IPS-20b (cell line): Measurements from ENCODE around the gene PRR13.

Experiments used
- H3K27ac ChIP-seq: one replicate; pipeline ENCODE4 v1.5.1; 2013; ENCODE audit warnings: low read length
- H3K27me3 ChIP-seq: 2 replicates; pipeline ENCODE4 v1.6.1; 2013; ENCODE audit warnings: mild to moderate bottlenecking, low read length, inconsistent platforms; ENCODE audit not compliant: insufficient read depth
- H3K36me3 ChIP-seq: 2 replicates; pipeline ENCODE4 v1.6.1; 2013; ENCODE audit warnings: low read depth, mild to moderate bottlenecking, inconsistent platforms, low read length, moderate library complexity; ENCODE audit not compliant: insufficient read depth
- H3K4me1 ChIP-seq: 2 replicates; pipeline ENCODE4 v1.6.1; 2013; ENCODE audit warnings: mild to moderate bottlenecking, control low read depth, inconsistent platforms, low read length, moderate library complexity; ENCODE audit not compliant: insufficient read depth
- H3K4me3 ChIP-seq: 2 replicates; pipeline ENCODE4 v1.5.1; 2013; ENCODE audit warnings: mild to moderate bottlenecking, low read length, inconsistent platforms
- H3K9ac ChIP-seq: 2 replicates; pipeline ENCODE4 v1.6.1; 2013; ENCODE audit warnings: low read depth, mild to moderate bottlenecking, inconsistent platforms, low read length, moderate library complexity
- H3K9me3 ChIP-seq: 2 replicates; pipeline ENCODE4 v1.6.1; 2013; ENCODE audit warnings: mild to moderate bottlenecking, low read depth, low read length, inconsistent platforms; ENCODE audit not compliant: insufficient read depth

Gene PRR13

GRCh38 chr12:53485955-53486735, 44.6 kb downstream of the PRR13 start:
- H3K9ac ChIP-seq = no peak overlapping the region
- H3K27ac ChIP-seq = no peak overlapping the region
- no peak overlapping the region for H3K4me3 ChIP-seq
- H3K4me1 ChIP-seq = no peaks in the 10 kb centered on the region
- no peaks in the 10 kb centered on the region for H3K27me3 ChIP-seq
- H3K36me3 ChIP-seq = peaks cover 65% of the 10 kb centered on the region
- H3K9me3 ChIP-seq = no peaks in the 10 kb centered on the region

- H3K4me1 ChIP-seq = 0 out of 2 replicates have a peak, but pooled peaks cover under 1% of the 10 kb centered on the region
- no peak overlapping the region for H3K4me3 ChIP-seq
- H3K9me3 ChIP-seq = no peaks in the 10 kb centered on the region
- no peak overlapping the region for H3K27ac ChIP-seq
- no peak overlapping the region for H3K9ac ChIP-seq
- H3K36me3 ChIP-seq = peaks cover 58% of the 10 kb centered on the region
- no peaks in the 10 kb centered on the region for H3K27me3 ChIP-seq
These were observed 45.4 kb downstream of the PRR13 start for GRCh38 chr12:53486736-53487487.

- Histone ChIP-seq H3K27ac (no peak overlapping the region), H3K4me3 (no peak overlapping the region), H3K9me3 (no peaks in the 10 kb centered on the region), H3K27me3 (no peaks in the 10 kb centered on the region), H3K4me1 (peaks cover 15% of the 10 kb centered on the region; the same call in 1 of the 2 replicates), H3K9ac (no peak overlapping the region), H3K36me3 (peaks cover 35% of the 10 kb centered on the region)
These were observed 47.8 kb downstream of the PRR13 start for GRCh38 chr12:53489242-53489864.

GRCh38 chr12:53492188-53492587, 50.7 kb downstream of the PRR13 start:
- H3K4me1 ChIP-seq = peaks cover 26% of the 10 kb centered on the region; the same call in 1 of the 2 replicates
- no peaks in the 10 kb centered on the region for H3K27me3 ChIP-seq
- no peak overlapping the region for H3K27ac ChIP-seq
- H3K36me3 ChIP-seq = peaks cover 7% of the 10 kb centered on the region; the same call in 1 of the 2 replicates
- H3K9ac ChIP-seq = peak overlapping the region; percentile 67; the same call in 1 of the 2 replicates
- H3K9me3 ChIP-seq = no peaks in the 10 kb centered on the region
- H3K4me3 ChIP-seq = peak overlapping the region; percentile 74

DNA sequence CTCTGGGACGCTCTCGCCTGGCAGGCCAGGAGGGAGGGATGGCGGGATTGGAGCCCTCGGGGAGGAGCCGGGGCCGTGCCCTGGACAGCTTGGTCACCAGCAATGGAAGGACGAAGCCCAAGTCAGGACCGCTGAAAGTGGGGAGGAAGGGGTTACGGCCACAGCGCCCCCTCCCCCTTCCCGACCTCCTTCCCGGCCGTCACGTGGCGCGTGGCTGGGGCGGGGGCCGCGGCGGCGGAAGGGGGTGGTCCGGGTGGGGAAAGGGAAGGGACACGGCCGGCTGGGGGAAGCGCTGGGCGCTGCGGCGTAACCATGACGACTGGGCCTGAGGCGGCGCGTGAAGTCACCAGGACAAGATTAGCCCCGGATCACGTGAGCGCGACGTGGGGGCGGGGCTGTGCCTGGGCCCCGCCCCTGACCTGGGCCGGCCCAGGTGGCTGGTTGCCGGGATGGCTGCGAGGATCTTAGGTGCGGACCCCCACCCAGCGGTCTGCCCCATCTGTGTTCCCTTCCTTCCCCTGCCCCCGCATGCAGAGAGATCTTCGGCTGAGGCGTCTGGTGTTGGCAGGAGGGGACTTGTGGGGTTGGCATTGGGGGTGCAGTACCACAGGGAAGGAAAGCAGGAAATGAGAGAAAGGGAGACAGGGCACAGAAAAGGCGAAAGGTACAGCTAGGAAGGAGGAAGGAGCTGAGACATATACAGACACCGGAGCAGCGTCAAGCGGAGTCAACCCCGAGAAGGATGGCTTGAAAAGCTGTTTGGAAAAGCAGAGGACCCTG, 51.5 kb downstream of the PRR13 start:
- peak overlapping the region; percentile 59 for H3K27ac ChIP-seq
- H3K36me3 ChIP-seq = no peaks in the 10 kb centered on the region
- peaks cover 29% of the 10 kb centered on the region; the same call in 1 of the 2 replicates for H3K4me1 ChIP-seq
- H3K27me3 ChIP-seq = no peaks in the 10 kb centered on the region
- H3K9me3 ChIP-seq = no peaks in the 10 kb centered on the region
- peak overlapping the region; percentile 77 for H3K9ac ChIP-seq
- H3K4me3 ChIP-seq = peak overlapping the region; percentile 74

DNA sequence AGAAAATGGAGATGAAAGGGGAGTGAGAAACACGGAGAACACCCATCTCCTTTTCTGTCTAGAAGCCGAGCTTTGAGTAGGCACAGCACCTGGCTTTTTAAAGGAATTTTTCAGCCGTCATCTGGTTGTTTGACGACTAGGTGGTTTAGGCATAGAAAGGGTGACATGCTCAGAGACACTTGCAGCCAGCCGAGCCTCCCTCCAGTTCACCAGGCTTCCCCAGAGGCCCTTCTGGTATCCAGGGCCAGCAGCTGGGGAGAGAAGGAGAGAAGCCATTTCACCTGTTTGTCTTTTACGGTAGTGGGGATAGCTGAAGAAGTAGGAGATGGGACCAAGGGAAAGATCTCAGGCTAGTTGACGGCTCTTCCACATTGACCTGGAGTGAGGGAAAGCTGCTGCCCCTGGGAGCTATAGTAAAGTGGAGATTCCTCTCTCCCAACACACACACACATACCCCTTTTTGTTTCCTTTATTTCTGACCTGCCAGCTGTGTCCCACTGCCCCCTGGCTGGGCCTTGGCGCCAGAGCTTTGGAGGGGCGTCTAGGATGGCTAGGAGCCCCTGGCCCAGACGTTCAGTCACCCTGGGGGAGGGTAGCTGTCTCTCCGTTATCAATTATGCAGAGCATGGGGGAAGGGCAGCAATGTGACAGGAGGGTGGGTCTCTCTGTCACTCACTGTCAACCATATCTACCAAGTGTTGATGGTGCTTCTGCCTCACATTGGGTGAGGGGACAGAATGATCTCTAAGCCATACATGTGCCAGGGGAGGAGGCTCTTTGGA, 52.3 kb downstream of the PRR13 start:
- Histone ChIP-seq H3K9me3 (no peaks in the 10 kb centered on the region), H3K27ac (peak overlapping the region; percentile 59), H3K9ac (peak overlapping the region; percentile 77), H3K36me3 (no peaks in the 10 kb centered on the region), H3K4me1 (peaks cover 35% of the 10 kb centered on the region; the same call in 1 of the 2 replicates), H3K4me3 (peak overlapping the region; percentile 74), H3K27me3 (no peaks in the 10 kb centered on the region)
